ENCODE data around the gene ELP4.

- TF ChIP-seq POLR2AphosphoS5 (IDR thresholded peaks at IDR 0.05; ENCODE audit: low read depth, low read length) (no peak), POLR2A (IDR thresholded peaks at IDR 0.05; ENCODE audit: low read depth, low read length) (no peak), PAX5 (IDR thresholded peaks at IDR 0.05; ENCODE audit: insufficient read depth, low read length, severe bottlenecking) (no peak), TAF1 (IDR thresholded peaks at IDR 0.05; ENCODE audit: low read depth, low read length) (no peak), SPI1 (IDR thresholded peaks at IDR 0.05; ENCODE audit: low read depth, low read length) (no peak)
These were observed 97.3 kb downstream of the ELP4 start for GRCh38 chr11:31606893-31607292.
